ENCODE data around the gene MAD1L1.
"Not testable (repeated sequence)": the region's sequence is repeated elsewhere in the genome, so short reads cannot be mapped to it uniquely, and the experiment has no call there.

MAD1L1 gene

DNA sequence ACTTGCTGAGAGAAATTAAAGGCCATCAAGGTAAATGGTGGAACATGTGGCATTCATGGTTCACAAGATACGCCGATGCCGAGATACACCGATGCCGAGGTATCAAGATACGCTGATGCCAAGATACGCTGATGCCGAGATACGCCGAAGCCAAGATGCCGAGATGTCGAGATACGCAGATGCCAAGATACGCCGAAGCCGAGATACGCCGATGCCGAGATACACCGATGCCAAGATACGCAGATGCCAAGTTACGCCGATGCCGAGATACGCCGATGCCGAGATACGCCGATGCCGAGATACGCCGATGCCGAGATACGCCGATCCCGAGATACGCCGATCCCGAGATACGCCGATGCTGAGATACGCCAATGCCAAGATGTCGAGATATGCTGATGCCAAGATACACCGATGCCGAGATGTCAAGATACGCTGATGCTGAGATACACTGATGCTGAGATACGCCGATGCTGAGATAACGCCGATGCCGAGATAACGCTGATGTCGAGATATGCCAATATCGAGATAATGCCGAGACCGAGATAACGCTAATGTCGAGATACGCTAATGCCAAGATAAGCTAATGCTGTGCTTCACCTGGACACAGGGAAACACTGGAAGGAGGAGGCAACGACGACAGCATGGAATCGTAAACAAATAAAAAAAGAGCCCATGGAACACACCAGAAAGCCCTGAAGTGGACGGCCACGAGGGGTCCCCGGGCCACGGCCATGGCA lies 172.6 kb downstream of the MAD1L1 start:
- no peak for DNase-seq

DNA sequence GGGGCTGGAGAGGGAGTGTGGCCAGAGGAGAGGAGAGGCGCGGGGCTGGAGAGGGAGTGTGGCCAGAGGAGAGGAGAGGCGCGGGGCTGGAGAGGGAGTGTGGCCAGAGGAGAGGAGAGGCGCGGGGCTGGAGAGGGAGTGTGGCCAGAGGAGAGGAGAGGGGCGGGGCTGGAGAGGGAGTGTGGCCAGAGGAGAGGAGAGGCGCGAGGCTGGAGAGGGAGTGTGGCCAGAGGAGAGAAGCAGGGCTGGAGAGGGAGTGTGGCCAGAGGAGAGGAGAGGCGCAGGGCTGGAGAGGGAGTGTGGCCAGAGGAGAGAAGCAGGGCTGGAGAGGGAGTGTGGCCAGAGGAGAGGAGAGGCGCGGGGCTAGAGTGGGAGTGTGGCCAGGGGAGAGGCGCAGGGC lies 174.5 kb downstream of the MAD1L1 start:
- not testable (repeated sequence) for DNase-seq

DNA sequence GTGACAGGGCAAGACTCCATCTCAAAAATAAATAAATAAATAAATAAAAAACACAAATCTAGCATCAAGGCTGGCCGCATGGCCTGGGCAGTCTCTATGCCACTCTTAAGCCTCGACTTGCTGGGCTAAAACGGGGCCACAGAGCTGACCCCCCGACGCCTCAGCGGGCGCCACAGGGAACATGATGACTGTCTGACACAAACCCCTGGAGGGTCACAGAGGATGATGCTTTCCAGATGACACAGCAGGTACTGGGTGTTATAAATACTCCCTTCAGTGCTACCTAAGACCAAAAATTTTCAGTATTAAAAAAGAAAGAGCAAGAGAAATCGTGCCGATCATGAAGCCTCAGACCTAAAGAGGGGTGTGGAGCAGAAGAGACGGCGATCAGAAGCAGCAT lies 176.8 kb downstream of the MAD1L1 start:
- DNase-seq: no peak

DNA sequence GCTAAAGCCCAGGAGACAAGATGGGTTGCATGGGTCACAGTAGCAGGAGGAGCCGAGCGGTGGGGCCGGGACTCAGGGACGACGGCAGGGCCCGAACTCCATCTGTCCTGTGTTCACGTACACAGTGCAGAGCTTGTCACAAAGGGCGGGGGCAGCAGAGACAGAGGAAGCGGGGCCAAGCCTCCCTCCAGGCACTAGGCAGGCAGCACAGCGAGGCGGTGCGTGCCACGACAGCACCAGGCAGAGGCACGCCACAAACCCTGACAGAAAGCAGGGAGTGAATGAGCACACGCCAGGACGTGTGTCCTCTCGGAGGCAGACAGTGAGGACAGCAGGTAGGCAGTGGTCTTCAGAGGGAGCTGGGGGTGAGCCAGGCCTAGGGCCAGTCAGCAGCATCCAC lies 177.8 kb downstream of the MAD1L1 start:
- no peak for DNase-seq

DNA sequence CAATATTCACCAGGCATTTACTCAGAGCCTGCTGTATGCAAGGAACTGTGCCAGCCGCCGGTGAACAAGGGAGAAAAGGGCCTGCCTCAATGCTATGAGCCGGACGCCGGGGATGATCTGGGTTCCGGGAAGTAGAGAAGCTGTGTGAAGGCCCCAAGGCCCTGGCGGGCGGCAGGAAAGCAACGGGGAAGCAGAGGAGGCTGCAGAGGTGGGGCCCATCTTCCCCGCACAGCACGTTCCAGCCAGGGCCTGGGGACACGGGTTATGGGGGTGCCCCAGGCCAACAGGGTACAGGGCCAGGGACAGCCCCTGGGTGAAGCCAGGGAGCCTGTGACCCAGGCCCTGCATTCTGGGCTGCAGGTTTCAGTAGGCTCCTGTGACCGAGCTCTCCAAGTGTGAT lies 179.3 kb downstream of the MAD1L1 start:
- no peak for DNase-seq

DNA sequence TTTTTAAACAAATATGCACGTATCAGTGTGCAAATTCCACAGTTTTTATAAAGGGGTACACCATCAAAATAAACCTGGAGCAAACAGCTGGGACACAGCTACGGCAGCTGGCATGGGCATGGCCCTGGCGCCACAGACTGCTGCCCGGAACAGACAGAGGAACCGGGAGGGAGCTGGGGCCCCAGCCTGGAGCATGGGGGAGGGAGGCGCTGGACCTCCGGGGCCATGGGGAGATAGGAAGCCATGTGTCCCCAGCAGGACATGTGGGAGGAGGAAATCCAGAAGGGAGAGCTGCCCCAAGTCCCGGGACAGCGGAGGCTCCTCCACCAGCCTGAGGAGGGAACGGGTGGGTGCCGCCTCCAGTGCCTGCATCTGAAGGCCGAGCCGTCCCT lies 180.1 kb downstream of the MAD1L1 start:
- DNase-seq: no peak

DNA sequence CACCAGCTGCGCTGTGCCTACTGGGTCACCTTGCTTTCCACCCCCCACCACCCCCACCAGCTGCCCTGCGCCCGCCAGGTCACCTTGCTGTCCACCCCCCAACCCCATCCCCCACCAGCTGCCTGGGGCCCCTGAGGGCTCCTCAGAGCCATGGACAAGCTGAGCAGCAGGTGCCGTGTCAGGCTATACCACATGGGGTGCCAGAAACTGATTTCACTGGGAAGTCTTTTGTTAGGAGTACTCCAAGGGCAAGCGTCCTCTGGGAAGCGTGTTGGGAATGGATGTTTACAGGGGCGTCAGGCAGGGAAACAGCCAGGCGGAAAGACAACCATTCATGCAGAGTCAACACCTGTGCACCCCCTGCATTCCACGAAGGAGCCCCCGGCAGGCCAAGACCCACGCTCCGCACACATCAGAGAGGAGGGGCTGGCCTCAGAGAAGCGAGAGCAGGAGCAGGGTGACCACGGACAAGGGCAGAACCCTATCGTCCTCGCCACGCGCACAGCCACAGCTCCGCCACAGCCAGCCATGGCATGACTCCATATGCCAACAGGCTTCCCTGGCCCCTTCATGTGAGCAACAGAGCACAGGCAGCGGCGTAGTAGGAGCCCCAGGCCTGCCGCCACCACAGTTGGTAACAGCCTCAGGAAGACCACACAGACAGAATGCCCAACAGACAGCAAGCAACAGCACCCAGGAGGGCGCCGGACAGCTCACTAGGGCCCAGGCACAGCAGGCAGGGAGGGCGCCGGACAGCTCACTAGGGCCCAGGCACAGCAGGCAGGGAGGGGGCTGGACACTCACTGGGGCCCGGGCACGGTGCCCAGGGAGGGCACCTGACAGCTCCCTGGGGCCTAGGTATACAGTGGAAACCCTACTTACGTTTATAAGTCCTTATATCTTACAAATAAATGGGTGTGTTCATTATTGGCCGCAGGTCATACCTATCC lies 180.8 kb downstream of the MAD1L1 start:
- no peak for DNase-seq

DNA sequence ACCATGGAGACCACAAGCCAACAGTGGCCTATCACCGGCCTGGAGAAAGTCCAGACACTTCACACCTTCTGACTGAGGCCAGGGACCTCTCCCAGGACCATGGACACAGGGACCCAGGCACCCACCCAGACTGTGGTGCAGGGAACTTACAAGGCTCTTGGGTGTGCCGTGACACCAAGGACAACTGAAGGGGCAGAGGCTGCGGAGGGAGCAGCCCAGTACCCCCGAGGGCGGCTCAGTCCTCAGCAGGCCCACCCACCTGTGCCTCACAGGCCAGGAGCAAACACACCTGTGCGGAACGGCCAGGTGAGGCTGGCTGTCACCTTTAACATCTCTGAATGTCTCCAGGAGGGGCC lies 182.3 kb downstream of the MAD1L1 start:
- no peak for DNase-seq

DNA sequence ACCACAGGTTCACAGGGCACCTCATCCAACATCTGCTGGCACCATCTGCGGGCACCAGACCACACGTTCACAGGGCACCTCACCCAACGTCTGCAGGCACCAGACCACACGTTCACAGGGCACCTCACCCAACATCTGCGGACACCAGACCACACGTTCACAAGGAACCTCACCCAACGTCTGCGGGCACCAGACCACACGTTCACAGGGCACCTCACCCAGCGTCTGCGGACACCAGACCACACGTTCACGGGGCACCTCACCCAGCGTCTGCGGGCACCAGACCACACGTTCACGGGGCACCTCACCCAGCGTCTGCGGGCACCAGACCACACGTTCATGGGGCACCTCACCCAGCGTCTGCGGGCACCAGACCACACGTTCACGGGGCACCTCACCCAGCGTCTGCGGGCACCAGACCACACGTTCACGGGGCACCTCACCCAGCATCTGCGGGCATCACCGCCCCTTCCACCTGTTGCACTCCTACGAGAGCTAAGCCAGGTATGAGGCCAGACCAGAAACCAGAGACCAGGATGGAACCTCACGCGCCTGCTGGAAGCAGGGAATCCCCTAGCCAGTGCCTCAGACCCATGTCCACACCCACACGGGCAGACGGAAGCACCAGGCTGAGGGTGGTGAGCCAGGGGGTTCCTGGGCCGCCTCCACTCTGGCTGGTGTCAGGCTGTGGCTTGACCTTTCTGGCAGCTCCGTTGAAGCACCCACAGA lies 182.8 kb downstream of the MAD1L1 start:
- DNase-seq: peak in 1 of 2 donors; percentile 15

DNA sequence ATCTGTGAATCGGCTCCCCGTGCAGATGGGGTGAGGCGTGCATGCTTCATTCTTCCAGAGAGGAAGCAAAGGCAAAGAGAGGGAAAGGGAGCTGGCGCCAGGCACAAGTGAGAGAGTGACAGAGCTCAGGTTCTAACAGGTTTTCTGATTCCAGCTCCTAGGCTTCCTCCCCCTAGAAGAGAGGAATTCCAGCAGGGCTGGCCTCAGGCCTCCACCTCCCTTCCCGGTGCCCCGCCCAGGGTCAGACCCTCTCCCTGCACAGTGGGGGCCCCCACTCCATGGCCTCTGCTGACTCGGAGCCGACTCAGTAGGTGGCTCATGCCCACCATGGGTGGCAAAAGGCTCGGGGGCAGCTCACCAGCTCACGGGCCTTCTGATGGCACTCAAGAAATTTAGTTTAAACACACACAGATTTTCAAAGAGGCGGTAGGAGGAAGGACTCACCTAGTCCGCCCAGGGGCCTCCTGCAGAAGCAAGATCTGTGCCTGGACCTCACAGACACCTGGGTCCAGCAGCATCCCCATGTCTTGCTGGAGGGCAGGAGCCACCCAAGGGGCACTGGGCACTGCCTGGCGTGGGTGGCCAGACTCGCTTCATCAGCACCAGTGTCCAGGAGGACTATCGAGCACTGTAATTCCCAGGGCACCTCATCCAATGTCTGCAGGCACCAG lies 183.5 kb downstream of the MAD1L1 start:
- DNase-seq: no peak

DNA sequence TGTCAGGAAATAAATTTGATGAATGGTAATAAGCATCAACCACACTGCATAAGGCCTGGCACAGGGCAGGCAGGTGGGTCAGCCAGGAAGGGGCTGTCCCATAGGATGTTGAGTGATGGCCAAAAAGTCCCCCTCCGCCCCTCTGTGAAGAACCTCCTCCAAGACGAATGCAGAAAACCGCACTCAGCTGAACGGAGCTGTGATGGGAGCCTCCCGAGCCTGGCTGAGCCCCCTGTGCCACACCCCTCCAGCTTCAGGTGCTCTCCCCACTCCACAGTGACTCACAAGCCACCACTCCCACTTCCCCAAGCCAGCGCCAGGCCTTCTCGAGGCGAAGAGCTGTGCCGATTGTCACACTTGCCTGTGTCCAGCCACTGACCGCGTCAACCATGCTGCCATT lies 184.2 kb downstream of the MAD1L1 start:
- no peak for DNase-seq

DNA sequence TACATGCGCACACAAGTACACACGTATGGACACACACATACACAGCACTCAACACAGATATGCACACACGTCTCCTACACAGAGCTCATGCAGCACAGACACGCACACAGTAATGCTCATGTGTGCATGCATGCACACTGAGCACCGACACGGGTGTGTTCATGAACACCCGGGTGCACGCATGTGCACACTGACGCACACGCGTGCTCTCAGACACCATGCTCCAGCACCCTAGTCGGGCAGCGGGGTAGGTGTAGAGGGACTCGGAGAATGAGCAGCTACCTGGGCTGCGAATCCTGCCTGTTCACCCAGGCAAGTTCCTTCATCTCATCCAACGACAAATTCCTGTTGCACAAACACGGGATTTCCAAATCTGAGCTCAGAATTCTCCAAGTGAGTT lies 184.7 kb downstream of the MAD1L1 start:
- no peak for DNase-seq

DNA sequence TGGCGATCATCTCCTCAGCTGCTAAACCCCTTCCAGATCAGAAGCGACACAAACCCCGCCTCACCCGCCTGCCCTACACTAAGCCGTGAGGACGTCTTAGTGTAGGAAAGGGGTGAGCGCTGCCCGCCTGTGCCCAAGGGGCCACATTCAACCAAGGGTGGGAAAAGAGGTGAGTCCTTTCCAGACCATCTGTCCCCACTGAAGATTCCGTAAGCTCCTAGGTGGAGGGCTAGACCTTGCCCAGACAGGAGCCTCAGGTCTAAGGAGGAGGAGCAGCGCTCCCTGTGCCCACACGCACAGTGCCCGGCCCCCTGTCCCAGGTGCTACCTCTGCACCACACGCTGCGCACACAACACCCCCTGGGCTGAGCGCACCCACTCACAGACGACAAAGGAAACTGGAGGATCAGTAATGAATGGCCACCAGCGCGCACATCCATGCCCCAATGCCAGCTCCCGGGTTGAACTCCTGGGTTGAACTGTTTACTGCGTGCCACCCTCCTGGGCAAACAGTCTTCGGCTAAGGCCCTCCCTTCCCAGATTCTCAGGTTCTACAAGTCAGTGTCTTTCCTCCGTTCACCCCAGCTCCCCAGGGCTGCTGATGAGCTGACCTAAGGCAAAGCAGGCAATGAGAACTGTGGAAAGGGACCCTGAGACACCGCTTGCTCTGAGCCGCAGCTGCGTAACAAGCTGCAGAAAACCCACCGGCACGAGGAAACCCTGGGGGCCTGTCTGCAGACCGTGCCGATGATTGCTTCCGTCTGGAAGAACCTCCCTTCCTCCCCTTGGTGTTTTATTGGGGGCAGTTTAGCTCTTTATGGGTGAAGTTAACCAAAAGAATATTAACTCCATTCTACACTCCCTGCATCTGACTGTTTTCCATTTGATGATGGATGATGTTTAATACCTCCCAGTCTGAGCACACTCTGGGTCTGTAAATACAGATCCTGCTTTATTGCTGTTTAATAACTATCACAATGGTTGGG lies 185.9 kb downstream of the MAD1L1 start:
- DNase-seq: no peak

DNA sequence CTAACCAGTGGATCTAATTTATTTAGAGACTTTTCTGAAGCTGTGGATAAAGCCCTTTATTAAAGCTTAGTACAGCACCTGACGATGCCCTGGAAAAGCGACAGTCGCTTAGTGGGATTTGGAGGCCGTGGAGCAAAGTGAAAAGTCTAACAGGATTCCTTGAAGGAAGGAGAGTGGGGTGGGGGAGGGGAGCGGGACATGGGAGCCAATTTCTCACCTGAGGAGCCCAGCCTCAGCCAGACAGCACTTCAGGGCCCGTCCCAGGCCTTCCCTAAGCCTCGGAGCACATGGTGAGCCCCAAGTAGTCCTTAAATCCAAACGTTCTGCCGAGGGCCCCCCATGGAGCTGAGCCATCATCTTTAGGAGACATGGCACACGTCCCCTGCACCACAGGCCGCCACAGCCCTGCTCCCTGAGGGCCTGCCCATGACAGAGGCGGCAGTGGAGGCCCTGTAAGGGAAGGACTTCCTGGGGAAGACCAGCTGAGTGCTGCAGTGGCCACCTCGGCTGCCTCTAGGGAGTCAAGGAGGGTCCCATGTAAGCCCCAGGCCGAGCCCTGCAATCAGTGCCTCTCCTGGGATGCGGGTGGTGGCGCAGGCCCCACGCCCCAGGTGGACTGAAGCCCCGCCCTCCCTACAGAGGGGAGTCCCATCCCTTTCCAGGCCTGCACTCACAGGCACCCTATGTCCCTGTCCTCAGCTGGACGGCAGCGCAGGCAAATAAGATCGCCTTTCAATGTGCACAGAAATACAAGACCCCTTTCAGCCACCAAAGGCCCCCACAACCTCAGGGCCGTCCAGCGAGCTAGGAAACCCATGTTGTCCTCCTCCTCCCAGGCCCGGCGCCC lies 187.0 kb downstream of the MAD1L1 start:
- no peak for DNase-seq

DNA sequence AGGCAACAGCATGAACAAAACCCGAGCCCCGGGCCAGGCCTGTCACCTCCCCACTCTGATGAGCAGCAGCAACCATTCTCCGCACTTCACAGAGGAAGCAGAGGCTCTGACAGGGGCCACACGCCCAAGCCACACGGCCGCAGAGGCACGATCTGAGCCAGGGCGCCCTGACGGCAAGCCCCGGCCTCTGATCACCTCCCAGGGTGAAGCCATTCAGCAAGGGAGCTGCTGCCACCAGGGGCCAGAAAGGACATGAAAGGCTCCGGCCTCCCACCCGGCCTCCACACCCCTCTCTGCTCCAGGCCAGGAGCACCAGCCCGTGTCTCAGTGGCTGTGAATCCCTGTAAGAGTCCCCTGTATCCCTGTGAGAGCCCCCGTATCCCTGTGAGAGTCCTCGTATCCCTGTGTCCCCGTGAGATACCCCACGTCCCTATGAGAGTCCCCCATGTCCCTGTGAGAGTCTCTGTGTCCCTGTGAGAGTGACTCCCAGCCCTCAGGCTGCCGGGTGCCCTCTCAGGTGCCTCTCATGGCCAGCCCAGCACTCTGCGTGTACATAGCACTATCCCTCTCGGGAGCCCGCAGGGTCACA lies 187.8 kb downstream of the MAD1L1 start:
- DNase-seq: no peak

DNA sequence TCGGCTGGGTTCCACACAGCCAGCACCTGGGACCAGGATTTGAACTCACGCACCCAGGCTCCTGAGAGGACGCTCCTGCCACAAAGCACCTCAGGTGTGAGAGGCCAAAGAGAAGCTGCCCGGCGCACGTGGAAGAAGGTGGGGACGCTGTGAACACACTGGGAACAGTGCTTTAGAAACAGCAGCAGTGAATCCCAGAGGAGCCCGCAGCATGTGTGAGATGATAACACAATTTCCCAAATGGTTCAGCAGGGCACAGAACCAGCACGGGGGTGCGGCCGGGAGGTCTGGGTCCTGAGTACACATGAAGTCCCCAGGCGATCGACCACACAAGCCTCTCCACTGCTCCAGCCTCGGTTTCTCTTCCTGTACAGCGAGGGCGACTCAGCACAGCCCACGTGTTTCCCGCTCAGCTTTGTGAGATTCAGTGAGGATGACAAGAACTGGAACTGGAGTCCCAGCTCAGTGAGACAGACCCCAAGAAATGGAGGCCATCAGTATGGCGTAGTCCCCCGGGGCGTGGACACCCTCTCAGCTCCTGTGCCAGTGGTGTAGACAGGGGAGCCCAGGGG lies 188.3 kb downstream of the MAD1L1 start:
- no peak for DNase-seq

DNA sequence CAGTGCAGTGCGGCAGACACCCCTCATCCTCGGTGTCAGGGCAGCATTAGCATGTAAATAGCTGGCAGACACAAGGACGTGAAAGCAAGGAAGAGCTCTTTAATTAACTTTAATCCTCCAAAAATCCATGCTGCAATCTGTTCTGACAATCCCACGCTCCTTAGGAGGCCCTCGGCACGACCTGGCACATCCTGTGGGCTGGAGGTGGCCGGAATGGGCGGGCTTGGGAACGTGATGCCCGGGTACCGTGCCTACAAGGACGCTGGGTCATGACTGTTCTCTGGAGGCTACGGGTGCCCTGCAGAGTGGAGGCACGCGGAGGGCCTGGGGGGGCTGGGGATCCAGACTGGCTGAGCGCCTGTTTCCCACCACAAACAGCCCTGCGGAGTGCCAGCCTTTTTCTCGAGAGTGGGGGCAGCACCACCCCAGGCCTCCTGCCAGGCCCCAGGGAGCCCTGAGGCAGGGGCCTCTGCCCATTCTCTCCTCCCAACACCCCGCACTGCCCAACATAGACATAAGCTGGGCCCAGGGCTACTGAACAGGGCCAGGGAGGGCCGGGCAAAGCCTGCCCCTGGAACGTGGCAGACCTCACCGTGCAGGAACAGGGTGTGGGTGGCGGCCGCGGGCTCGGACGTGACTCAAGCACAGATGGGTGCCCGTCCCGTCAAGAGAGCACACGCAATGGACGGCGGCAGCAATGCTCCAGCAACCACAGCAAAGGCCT lies 189.3 kb downstream of the MAD1L1 start:
- no peak for DNase-seq

DNA sequence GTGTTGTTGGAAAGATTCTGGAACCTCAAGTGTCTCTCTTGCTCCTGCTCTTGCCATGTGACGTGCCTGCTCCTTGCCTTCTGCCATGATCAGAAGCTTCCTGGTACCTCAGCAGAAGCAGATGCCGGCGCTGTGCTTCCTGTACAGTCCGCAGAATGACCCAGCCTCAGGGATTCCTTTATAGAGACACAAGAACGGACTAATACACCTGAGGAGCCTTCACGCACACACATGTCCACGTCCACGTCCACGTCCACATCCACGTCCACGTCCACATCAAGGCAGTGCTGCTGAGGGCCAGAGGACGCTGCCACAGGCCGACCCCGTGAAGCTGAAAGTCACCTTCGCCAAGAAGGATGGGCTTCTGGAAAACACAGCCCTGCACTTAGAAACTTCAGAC lies 190.1 kb downstream of the MAD1L1 start:
- no peak for DNase-seq
